Measurements from ENCODE around the gene AFG3L2.

DNA sequence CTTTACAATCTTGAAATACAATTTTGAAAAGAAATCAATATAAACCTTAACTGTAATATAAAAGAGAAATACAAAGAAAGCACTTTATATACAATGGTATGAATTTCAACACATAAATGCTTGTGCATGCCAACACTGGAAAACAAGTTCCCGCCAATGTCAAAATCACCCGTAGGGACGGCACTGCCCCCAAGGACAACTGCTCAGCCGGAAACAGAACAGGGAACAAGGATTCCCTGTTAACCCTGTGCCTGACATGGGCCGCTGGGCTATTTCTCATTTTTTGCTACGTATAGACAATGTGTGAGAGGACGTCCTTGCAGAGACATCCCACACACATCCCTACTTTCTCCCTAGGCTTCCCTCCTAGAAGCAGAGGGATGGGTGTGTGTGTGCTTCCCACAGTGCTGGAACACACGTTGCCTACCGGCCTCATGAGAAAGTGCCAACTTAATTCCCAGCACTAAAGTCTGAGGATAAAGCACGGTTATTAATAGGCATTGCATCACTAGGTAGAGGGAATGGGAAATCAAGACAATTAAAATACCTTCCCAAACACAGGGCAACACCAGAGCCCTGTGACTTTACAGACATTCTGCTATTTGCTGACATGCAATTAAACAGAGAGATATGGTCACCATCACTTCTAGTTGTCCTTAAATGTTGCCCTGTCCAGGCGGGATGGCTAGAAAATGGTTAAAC lies 14.4 kb downstream of the AFG3L2 start:
- TF ChIP-seq EZH2 (IDR thresholded peaks at IDR 0.05), result no peak
- TF ChIP-seq, protein P1, sequence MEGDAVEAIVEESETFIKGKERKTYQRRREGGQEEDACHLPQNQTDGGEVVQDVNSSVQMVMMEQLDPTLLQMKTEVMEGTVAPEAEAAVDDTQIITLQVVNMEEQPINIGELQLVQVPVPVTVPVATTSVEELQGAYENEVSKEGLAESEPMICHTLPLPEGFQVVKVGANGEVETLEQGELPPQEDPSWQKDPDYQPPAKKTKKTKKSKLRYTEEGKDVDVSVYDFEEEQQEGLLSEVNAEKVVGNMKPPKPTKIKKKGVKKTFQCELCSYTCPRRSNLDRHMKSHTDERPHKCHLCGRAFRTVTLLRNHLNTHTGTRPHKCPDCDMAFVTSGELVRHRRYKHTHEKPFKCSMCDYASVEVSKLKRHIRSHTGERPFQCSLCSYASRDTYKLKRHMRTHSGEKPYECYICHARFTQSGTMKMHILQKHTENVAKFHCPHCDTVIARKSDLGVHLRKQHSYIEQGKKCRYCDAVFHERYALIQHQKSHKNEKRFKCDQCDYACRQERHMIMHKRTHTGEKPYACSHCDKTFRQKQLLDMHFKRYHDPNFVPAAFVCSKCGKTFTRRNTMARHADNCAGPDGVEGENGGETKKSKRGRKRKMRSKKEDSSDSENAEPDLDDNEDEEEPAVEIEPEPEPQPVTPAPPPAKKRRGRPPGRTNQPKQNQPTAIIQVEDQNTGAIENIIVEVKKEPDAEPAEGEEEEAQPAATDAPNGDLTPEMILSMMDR (IDR thresholded peaks at IDR 0.05), result no peak

Data from neural progenitor cell (in vitro differentiated cells).